ENCODE results near the gene ARHGDIB. TPM values are rescaled to one million over a fixed set of nuclear protein-coding genes. Genes with fewer than 3 reads are reported as not detected.

Gene ARHGDIB
- total RNA-seq, 4 donors from 2014 or later, result 96.1 to 255 (median 151) TPM

DNA sequence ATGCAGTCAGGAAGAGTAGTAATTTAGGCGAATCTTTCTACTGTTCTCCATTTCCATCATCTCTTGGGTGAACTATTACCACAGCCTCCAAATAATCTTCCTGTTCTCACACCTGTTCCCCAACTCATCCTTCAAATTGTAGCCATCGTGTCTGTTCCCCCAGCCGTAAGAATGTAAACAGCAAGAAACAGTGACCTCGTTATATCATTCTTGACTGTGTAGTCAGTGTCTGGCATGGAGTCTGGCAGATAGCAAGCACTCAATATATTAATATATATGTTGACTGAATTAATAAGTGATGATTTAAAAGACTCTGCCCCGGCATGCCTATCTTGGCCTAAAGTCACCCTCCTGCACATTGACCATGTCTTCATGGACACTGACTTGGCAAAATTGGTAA lies 31.7 kb upstream of the ARHGDIB start:
- TF ChIP-seq, protein P1, sequence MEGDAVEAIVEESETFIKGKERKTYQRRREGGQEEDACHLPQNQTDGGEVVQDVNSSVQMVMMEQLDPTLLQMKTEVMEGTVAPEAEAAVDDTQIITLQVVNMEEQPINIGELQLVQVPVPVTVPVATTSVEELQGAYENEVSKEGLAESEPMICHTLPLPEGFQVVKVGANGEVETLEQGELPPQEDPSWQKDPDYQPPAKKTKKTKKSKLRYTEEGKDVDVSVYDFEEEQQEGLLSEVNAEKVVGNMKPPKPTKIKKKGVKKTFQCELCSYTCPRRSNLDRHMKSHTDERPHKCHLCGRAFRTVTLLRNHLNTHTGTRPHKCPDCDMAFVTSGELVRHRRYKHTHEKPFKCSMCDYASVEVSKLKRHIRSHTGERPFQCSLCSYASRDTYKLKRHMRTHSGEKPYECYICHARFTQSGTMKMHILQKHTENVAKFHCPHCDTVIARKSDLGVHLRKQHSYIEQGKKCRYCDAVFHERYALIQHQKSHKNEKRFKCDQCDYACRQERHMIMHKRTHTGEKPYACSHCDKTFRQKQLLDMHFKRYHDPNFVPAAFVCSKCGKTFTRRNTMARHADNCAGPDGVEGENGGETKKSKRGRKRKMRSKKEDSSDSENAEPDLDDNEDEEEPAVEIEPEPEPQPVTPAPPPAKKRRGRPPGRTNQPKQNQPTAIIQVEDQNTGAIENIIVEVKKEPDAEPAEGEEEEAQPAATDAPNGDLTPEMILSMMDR (IDR thresholded peaks at IDR 0.05; ENCODE audit: low read depth), result no peak

DNA sequence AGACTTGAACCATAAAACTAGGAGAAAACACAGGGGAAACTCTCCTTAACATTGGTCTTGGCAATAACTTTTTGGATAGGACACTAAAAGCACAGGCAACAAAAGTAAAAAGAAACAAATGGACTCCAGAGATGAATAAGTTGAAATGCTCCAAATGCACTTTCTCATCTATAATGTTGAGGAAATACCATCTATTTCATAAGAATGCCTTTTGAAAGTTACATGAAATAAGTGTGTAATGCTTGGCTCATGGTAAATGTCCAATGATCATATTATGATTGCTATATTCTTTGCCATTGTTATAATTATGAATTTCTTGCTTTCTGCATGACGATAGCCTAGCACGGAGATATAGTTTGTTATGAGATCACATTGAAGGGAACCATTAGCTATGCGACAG lies 31.3 kb upstream of the ARHGDIB start:
- TF ChIP-seq, protein P1 (IDR thresholded peaks at IDR 0.05; ENCODE audit: low read depth), result no peak

DNA sequence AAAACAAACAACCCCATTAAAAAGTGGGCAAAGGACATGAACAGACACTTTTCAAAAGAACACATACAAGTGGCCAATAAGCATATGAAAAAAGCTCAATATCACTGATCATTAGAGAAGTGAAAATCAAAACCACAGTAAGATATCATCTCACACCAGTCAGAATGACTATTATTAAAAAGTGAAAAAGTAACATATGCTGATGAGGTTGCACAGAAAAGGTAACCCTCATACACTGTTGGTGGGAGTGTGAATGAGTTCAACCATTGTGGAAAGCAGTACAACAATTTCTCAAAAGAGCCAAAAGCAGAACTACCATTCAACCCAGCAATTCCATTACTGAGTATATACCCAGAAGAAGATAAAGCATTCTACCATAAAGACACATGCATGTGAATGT lies 29.7 kb upstream of the ARHGDIB start:
- TF ChIP-seq, protein P1 (IDR thresholded peaks at IDR 0.05; ENCODE audit: low read depth), result no peak

DNA sequence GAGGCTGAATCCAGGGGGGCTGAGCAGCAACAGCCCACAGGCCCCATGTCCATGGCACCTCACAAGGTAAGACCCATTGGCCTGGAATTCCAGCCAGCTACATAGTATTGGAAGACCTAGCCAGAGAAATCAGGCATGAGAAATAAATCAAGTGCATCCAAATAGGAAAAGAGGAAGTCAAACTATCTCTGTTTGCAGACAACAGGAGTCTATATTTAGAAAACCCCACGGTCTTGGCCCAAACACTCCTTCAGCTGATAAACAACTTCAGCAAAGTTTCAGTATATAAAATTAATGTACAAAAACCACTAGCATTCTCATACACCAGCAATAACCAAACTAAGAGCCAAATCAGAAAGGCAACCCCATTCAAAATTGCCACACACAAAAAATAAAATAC lies 28.4 kb upstream of the ARHGDIB start:
- TF ChIP-seq, protein P1 (IDR thresholded peaks at IDR 0.05; ENCODE audit: low read depth), result no peak

DNA sequence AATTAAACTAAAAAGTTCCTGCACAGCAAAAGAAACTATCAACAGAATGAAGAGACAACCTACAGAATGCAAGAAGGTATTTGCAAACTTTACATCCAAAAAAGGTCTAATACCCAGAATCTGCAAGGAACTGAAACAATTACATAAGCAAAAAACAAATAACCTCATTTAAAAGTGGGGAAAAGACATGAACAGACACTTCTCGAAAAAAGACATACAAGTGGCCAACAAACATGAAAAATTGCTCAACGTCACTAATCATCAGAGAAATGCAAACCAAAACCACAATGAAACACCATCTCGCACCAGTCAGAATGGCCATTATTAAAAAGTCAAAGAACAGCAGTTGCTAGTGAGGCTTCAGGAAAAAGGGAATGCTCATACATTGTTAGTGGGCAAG lies 26.6 kb upstream of the ARHGDIB start:
- TF ChIP-seq, protein P1 (IDR thresholded peaks at IDR 0.05; ENCODE audit: low read depth), result no peak

DNA sequence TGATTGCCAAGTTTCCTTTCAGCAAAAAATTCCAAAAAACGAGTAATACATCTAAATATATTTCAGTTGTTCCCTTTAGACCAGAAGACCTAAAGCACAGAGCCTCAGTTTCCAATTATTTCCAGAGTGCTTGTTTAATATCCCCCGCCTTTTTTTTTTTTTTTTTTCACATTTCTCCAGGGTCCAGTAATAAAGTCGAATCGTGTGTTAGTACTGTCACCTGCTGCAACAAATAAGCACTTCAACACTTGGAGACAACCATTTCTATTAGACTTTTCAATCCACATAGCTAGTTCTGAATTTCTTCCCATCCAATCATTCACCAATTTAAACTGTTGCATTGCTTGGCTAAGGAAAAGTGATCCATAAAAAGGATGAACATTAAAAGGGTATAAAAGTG lies 25.0 kb upstream of the ARHGDIB start:
- TF ChIP-seq, protein P1 (IDR thresholded peaks at IDR 0.05; ENCODE audit: low read depth), result no peak

DNA sequence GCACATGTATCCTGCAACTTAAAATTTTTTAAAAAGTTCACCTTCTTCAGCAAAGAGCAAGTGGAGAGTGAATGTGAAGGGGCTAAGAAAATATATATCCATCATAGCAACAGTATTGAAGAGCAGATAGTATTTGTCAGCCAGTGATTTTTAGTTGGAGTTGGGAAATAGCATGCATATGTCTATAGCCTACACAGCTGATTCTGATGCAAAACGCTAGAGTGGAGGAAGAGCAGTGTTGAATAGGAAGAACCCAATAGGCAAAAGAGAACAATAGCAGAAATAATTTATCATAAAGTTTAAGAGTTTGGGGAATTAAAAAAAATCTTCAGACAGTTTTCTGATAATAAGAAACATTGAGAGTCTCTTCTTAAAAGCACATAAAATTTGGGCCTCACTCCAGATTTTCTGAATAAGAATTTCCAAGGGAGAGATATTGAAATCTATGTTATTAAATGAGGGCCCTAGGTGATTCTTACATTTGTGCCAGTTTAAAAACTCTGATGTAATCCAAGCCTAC lies 23.4 kb upstream of the ARHGDIB start:
- TF ChIP-seq, protein P1 (IDR thresholded peaks at IDR 0.05; ENCODE audit: low read depth), result no peak

Data from subcutaneous adipose tissue (tissue), 4 donors.